Kidney (tissue), 14 donors: Measurements from ENCODE around the gene WDTC1. TPM values are rescaled to one million over a fixed set of nuclear protein-coding genes. Genes with fewer than 3 reads are reported as not detected.
"Not testable (repeated sequence)": the region's sequence is repeated elsewhere in the genome, so short reads cannot be mapped to it uniquely, and the experiment has no call there.

Source experiments
- DNase-seq, 5 donors: peaks; one replicate each; pipeline ENCODE4 v3.0.0-alpha.2; 2013 to 2020
- FAIRE-seq: peaks from 2 replicates; lab custom pipeline; 2012; peaks lifted over from hg19 to GRCh38; lab: Jason Lieb, UNC
- H3K27ac ChIP-seq, 2 donors: one replicate each; pipeline ENCODE4 v1.7.0; 2013; ENCODE audit warnings: low read depth in 2 of 2, low read length in 2 of 2, inconsistent platforms in 1 of 2
- H3K27me3 ChIP-seq: one replicate; pipeline ENCODE4 v1.7.1; 2013; ENCODE audit warnings: low read length, inconsistent platforms; ENCODE audit not compliant: control insufficient read depth, insufficient read depth
- H3K36me3 ChIP-seq, 3 donors: one replicate each; pipeline versions ENCODE4 v1.7.0 to v1.7.1; 2013; ENCODE audit warnings: low read length in 3 of 3, control low read depth in 1 of 3, inconsistent platforms in 1 of 3; ENCODE audit not compliant: insufficient read depth in 3 of 3, control insufficient read depth in 2 of 3
- H3K4me1 ChIP-seq, 3 donors: one replicate each; pipeline versions ENCODE4 v1.7.0 to v1.7.1; 2013; ENCODE audit warnings: low read length in 3 of 3, inconsistent platforms in 1 of 3, low read depth in 1 of 3; ENCODE audit not compliant: control insufficient read depth in 2 of 3, insufficient read depth in 2 of 3
- H3K4me3 ChIP-seq, 3 donors: one replicate each; pipeline versions ENCODE4 v1.7.0 to v1.8.1; 2013; ENCODE audit warnings: low read length in 3 of 3, control low read depth in 1 of 3, inconsistent platforms in 1 of 3
- H3K9ac ChIP-seq, 3 donors: one replicate each; pipeline versions ENCODE4 v1.7.0 to v1.7.1; 2013; ENCODE audit warnings: low read length in 3 of 3, control low read depth in 1 of 3, inconsistent platforms in 1 of 3
- H3K9me3 ChIP-seq, 3 donors: one replicate each; pipeline versions ENCODE4 v1.7.0 to v1.7.1; 2013; ENCODE audit warnings: low read length in 3 of 3, control low read depth in 1 of 3, inconsistent platforms in 1 of 3; ENCODE audit not compliant: control insufficient read depth in 2 of 3, insufficient read depth in 1 of 3
- CTCF ChIP-seq: IDR thresholded peaks from 3 replicates; pipeline ENCODE4 v1.5.1; 2012; ENCODE audit warnings: mild to moderate bottlenecking, moderate library complexity, borderline replicate concordance; ENCODE audit not compliant: insufficient read depth; ENCODE audit errors: extremely low read depth
- intact Hi-C: fragments of 100-400 bp; cut with DNase I; formaldehyde crosslinking; loops from one replicate; pipeline ENCODE4 v1.11.1; 2022
- polyA plus RNA-seq: library from polyadenylated mRNA; stranded (reverse); fragments of 350-450 nt; fragmentation: Illumina TruSeq; extraction: RNeasy Lipid Tissue Mini Kit (QIAGEN cat#74804); gene quantifications from one replicate; pipeline ENCODE4 v1.2.3, GENCODE V29; 2014; ENCODE audit warnings: low read depth, low replicate concordance; ENCODE audit not compliant: insufficient read depth
- total RNA-seq: library from RNA; stranded (reverse); fragmentation: NEBNext Ultra II Directional; extraction: Animal tissue kit (Norgen Biotek cat#: 25700); gene quantifications from one replicate; pipeline ENCODE4 v1.2.1, GENCODE V29; 2021
- donor health status: control.
- donor health status: control.
- donor health status: control.
- donor health status: control.
- donor health status: control.
- donor health status: DM: yes; HTN: yes; CAD: no.
- donor health status: Normal renal cell carcinoma (clear cell type).

The WDTC1 gene
- total and polyA plus RNA-seq, 2 donors from 2014 or later = 23.7 to 42.2 TPM

GRCh38 chr1:27237112-27237511 is 2.7 kb downstream of the WDTC1 start:
- no peak for FAIRE-seq
- DNase-seq = peak in 1 of 5 donors; percentile 11
- Histone ChIP-seq H3K9ac (no peak overlapping the region), H3K27me3 (no peaks in the 10 kb centered on the region), H3K4me3 (no peak overlapping the region), H3K36me3 (no peaks in the 10 kb centered on the region), H3K9me3 (no peaks in the 10 kb centered on the region), H3K4me1 (peaks cover 0 to 15% (median 0%) of the 10 kb centered on the region in 3 donors), H3K27ac (no peak overlapping the region)
- TF ChIP-seq CTCF = no peak
- intact Hi-C loops = no loop called here

DNA sequence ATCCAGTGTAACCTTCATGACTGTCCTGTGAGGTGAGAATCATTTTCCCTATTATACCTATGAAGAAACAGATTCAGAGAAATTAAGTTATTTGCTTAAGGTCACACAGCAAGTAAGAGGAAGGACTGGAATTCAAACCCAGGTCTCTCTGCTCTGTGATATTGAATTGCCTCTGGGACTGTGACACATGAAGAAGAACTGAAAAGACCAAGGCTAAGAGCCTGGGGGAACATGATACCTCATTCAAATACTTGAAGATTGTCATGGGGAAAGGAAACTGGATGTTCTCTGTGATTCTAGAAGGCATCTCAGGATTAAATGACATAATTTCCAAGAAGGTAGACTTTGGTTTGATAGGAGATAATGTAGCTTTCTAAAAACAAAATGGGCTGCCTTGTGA is 3.6 kb downstream of the WDTC1 start:
- no peak for DNase-seq
- Histone ChIP-seq H3K27ac (no peak overlapping the region), H3K9me3 (no peaks in the 10 kb centered on the region), H3K4me3 (no peak overlapping the region), H3K9ac (no peak overlapping the region), H3K4me1 (peaks cover 0 to 15% (median 0%) of the 10 kb centered on the region in 3 donors), H3K27me3 (no peaks in the 10 kb centered on the region), H3K36me3 (no peaks in the 10 kb centered on the region)
- no peak for FAIRE-seq
- TF ChIP-seq CTCF = no peak
- intact Hi-C loops = no loop called here

- no peak for TF ChIP-seq CTCF
- Histone ChIP-seq H3K4me3 (no peak overlapping the region), H3K9ac (no peak overlapping the region), H3K9me3 (no peaks in the 10 kb centered on the region), H3K27ac (no peak overlapping the region), H3K27me3 (no peaks in the 10 kb centered on the region), H3K36me3 (no peaks in the 10 kb centered on the region), H3K4me1 (peaks cover 0 to 2% (median 0%) of the 10 kb centered on the region in 3 donors)
- intact Hi-C loops = no loop called here
- DNase-seq (no peak), FAIRE-seq (no peak)
Observed at GRCh38 chr1:27241677-27242076, 7.2 kb downstream of the WDTC1 start.

DNA sequence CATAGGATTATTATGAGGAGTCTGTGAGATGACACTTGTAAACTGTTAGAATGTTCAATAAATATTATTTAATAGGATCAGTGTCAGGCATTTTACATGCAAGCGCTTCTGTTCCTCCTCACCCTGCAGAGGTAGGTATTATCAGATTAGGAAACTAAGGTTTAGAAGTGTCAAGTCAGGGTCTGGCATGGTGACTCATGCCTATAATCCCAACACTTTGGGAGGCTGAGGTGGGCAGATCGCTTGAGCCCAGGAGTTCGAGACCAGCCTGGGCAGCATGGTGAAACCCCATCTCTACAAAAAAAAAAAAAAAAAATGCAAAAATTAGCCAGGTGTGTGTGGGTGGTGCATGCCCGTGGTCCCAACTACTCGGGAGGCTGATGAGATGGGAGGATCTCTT is 9.2 kb downstream of the WDTC1 start:
- DNase-seq, H3K36me3 ChIP-seq, H3K9ac ChIP-seq, intact Hi-C loops, H3K4me1 ChIP-seq, H3K27ac ChIP-seq, FAIRE-seq, H3K9me3 ChIP-seq, H3K27me3 ChIP-seq, H3K4me3 ChIP-seq: not testable (repeated sequence)
